ENCODE measurements around the gene CCNT2. TPM values are rescaled to one million over a fixed set of nuclear protein-coding genes. Genes with fewer than 3 reads are reported as not detected.

CCNT2 gene
- total RNA-seq, 2 experiments from 2014 or later = 32.8 to 45.1 TPM

GRCh38 chr2:134936691-134937090 is 18.1 kb downstream of the CCNT2 start:
- Histone ChIP-seq H3K27ac (ENCODE audit: low read depth, low read length, poor library complexity, severe bottlenecking) (no peak overlapping the region), H2AFZ (ENCODE audit: low read length) (no peak overlapping the region), H3K79me2 (ENCODE audit: insufficient read depth, low read depth, low read length) (peaks cover 84% of the 10 kb centered on the region), H3K4me3 (ENCODE audit: low read depth, low read length, poor library complexity, severe bottlenecking) (no peak overlapping the region), H3K4me1 (ENCODE audit: insufficient read depth, low read length, poor library complexity, severe bottlenecking) (peaks cover 26% of the 10 kb centered on the region), H3K9me2 (ENCODE audit: insufficient read depth, low read length) (no peaks in the 10 kb centered on the region), H3K9me3 (ENCODE audit: low read length) (no peaks in the 10 kb centered on the region), H3K36me3 (ENCODE audit: insufficient read depth, low read length) (peaks cover 98% of the 10 kb centered on the region), H4K20me1 (ENCODE audit: insufficient read depth, low read length) (peaks cover 27% of the 10 kb centered on the region), H3K4me2 (ENCODE audit: low read length) (no peak overlapping the region)
- TF ChIP-seq CTCF (conservative IDR thresholded peaks at IDR 0.05; ENCODE audit: low read length) = no peak
- no peak for TF ChIP-seq EZH2phosphoT487 (IDR thresholded peaks at IDR 0.05; ENCODE audit: borderline replicate concordance, low read depth, low read length)
- POLR2A ChIA-PET = no interaction called here
- intact Hi-C loops (cut with micrococcal nuclease; ENCODE audit: unreplicated experiment) = no loop called here
- CTCF ChIA-PET (ENCODE audit: unreplicated experiment) = no interaction called here
- no peak for DNase-seq (ENCODE audit: low spot score)
- no TSS peak for BruUV-seq (replicated peaks)

GRCh38 chr2:134943540-134943939 is 24.9 kb downstream of the CCNT2 start:
- TF ChIP-seq CTCF (conservative IDR thresholded peaks at IDR 0.05; ENCODE audit: low read length) (no peak), EZH2phosphoT487 (IDR thresholded peaks at IDR 0.05; ENCODE audit: borderline replicate concordance, low read depth, low read length) (no peak)
- Histone ChIP-seq H3K4me1 (ENCODE audit: insufficient read depth, low read length, poor library complexity, severe bottlenecking) (peaks cover 17% of the 10 kb centered on the region), H2AFZ (ENCODE audit: low read length) (no peak overlapping the region), H3K4me2 (ENCODE audit: low read length) (peak overlapping the region; percentile 30; the same call in 1 of the 2 replicates), H3K9me3 (ENCODE audit: low read length) (no peaks in the 10 kb centered on the region), H4K20me1 (ENCODE audit: insufficient read depth, low read length) (peaks cover 4% of the 10 kb centered on the region; the same call in 1 of the 2 replicates), H3K36me3 (ENCODE audit: insufficient read depth, low read length) (peaks cover 94% of the 10 kb centered on the region), H3K27ac (ENCODE audit: low read depth, low read length, poor library complexity, severe bottlenecking) (peak overlapping the region; percentile 18), H3K9me2 (ENCODE audit: insufficient read depth, low read length) (no peaks in the 10 kb centered on the region), H3K79me2 (ENCODE audit: insufficient read depth, low read depth, low read length) (peaks cover 33% of the 10 kb centered on the region; the same call in 1 of the 2 replicates), H3K4me3 (ENCODE audit: low read depth, low read length, poor library complexity, severe bottlenecking) (no peak overlapping the region)
- BruUV-seq (replicated peaks) = no TSS peak
- POLR2A ChIA-PET = no interaction called here
- intact Hi-C loops (cut with micrococcal nuclease; ENCODE audit: unreplicated experiment) = loop anchor here (1.0 kb wide), 1 partner anchor 12 kb away; no protein-coding TSS in a partner anchor
- peak; percentile 22 for DNase-seq (ENCODE audit: low spot score)
- CTCF ChIA-PET (ENCODE audit: unreplicated experiment) = no interaction called here

- BruUV-seq (replicated peaks) = no TSS peak
- intact Hi-C loops (cut with micrococcal nuclease; ENCODE audit: unreplicated experiment) = no loop called here
- Histone ChIP-seq H3K9me2 (ENCODE audit: insufficient read depth, low read length) (no peaks in the 10 kb centered on the region), H4K20me1 (ENCODE audit: insufficient read depth, low read length) (peaks cover 4% of the 10 kb centered on the region; the same call in 1 of the 2 replicates), H3K79me2 (ENCODE audit: insufficient read depth, low read depth, low read length) (peaks cover 20% of the 10 kb centered on the region; the same call in 1 of the 2 replicates), H3K4me1 (ENCODE audit: insufficient read depth, low read length, poor library complexity, severe bottlenecking) (peaks cover 17% of the 10 kb centered on the region), H3K4me2 (ENCODE audit: low read length) (no peak overlapping the region), H2AFZ (ENCODE audit: low read length) (no peak overlapping the region), H3K36me3 (ENCODE audit: insufficient read depth, low read length) (peaks cover 95% of the 10 kb centered on the region), H3K4me3 (ENCODE audit: low read depth, low read length, poor library complexity, severe bottlenecking) (no peak overlapping the region), H3K9me3 (ENCODE audit: low read length) (no peaks in the 10 kb centered on the region), H3K27ac (ENCODE audit: low read depth, low read length, poor library complexity, severe bottlenecking) (no peak overlapping the region)
- CTCF ChIA-PET (ENCODE audit: unreplicated experiment) = no interaction called here
- DNase-seq (ENCODE audit: low spot score) = no peak
- POLR2A ChIA-PET = no interaction called here
- no peak for TF ChIP-seq EZH2phosphoT487 (IDR thresholded peaks at IDR 0.05; ENCODE audit: borderline replicate concordance, low read depth, low read length)
Observed at GRCh38 chr2:134944975-134945374, 26.4 kb downstream of the CCNT2 start.

All from OCI-LY7 (cell line).